Stimulated activated CD4-positive, alpha-beta T cell treated with anti-CD3 and anti-CD28 coated beads, Interleukin-1b, Interleukin-23, amount 100 ng/mL, for 48 hours (primary cell): ENCODE measurements around the gene TMEM8B.
"Not testable (repeated sequence)": the region's sequence is repeated elsewhere in the genome, so short reads cannot be mapped to it uniquely, and the experiment has no call there.

Source experiments
- DNase-seq: peaks from one replicate; pipeline ENCODE4 v3.0.0-alpha.2; 2020

Gene TMEM8B

DNA sequence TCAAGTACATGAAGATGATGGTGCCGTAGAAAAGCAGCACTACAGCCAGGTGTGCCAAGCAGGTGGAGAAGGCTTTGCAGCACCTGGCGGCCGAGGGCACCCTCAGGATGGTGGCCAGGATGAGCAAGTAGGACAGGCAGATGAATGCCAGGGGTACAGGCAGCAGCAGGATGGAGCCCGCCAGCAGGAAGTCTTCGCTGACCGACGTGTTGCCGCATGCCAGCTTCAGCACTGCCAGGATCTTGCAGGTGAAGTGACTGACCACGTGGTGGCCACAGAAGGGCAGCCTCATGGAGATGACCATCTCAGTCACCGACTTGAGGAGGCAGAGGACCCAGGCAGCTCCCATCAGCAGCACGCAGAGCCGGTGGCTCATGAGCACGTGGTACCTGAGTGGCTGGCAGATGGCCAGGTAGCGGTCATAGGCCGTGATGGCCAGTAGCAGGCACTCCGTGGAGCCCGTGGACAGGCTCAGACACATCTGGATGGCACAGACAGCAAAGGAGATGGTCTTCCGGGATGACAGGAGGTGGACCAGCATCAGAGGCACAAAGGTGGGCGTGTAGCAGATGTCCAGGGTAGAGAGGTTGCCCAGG is 40.7 kb downstream of the TMEM8B start:
- no peak for DNase-seq

DNA sequence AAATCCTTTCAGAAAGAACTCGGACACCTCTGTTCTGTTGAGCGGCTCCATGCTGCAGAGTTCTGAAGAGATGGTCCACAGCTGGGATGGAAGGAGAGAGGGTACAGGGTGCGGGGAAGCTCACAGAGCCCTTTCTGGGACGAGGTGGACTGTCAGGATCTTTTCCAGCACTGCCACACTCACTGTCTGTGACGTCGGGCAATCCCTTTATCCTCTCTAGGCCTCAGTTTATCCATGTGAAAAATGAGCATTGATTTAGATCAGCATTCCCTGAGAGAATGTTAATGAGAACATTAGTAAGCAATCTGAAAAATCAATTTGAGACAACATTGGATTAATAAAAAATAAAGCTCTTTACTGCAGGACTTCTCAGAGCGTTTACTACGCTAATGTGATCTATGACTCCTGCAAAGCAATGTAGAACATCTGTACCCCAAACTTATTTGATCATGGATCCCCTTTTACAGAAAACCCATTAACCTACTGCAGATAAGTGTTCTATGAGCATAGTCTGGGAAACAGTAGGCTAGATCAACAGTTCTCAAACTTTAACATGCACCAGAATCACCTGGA is 41.4 kb downstream of the TMEM8B start, which contains the start of gene OR13J1:
OR13J1 (minus strand) TSS at position 51 of the 573 bp plus-strand sequence; CDS start at position 51, 0 bp downstream.
- no peak for DNase-seq

DNA sequence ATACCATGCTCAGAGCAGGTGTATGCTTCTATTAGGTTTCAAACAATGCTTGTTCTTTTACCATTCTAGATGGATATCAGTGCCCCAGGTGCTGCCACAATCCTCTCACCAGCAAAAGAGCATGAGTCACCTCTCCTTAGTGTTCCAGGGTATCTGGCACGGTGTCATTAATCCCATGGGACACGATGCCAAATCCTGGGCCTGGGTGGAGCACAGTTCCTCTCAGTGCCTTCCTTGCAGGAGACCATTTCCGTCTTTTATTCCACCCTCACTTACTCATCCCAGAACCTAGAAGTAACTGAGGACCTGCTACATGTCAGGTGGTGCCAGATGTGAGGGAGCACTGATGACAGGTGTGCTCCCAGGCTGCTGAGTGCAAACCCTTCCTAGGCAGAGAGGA is 42.5 kb downstream of the TMEM8B start:
- DNase-seq = no peak

GRCh38 chr9:35872505-35872904 is 43.5 kb downstream of the TMEM8B start:
- no peak for DNase-seq

GRCh38 chr9:35882263-35882848 is 53.3 kb downstream of the TMEM8B start:
- DNase-seq = peak; percentile 74

GRCh38 chr9:35882996-35883395 is 54.0 kb downstream of the TMEM8B start:
- DNase-seq = no peak

GRCh38 chr9:35884908-35885307 is 55.9 kb downstream of the TMEM8B start:
- DNase-seq = not testable (repeated sequence)

- DNase-seq = no peak
Measured at GRCh38 chr9:35891646-35892045, 62.6 kb downstream of the TMEM8B start.

GRCh38 chr9:35892051-35892450 is 63.0 kb downstream of the TMEM8B start:
- DNase-seq = no peak

DNA sequence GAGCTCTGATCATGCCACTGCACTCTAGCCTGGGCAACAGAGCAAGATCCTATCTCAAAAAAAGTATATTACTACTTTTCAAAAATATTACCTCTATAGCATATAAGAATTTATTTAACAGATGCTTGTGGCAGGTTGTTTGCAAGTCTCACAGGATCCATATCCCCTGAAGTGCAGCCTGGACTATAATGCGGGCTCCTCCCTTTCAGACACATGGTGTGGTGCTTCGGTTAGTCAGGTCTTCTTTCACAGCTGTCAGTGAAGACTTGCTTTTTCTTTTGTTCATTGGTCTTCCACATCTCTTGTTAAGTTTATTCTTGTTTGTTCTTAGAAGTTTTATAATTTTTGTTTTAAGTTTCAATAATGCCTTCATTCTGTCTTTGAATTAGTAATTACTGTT is 67.5 kb downstream of the TMEM8B start:
- DNase-seq = no peak

DNA sequence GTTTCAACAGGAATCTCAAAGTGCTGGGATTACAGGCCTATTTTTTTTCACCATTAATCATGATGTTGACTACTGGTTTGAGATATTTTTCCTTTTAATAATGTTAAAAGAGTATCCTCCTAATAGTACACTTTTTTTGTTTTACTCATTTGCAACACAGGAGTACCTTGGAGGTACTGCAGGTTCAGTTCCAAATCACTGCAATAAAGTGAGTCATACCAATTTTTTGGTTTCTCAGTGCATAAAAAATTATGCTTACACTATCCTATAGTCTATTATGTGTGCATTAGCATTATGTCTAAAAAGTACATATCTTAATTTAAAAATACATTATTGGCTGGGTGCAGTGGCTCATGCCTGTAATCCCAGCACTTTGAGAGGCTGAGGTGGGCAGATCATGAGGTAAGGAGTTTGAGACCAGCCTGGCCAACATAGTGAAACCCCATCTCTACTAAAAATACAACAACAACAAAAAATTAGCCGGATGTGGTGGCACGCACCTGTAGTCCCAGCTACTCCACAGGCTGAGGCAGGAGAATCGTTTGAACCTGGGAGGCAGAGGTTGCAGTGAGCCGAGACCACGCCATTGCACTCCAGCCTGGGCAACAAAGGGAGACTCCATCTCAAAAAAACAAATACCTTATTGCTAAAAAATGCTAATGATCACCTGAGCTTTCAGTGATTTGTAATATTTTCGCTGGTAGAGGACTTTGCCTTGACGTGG is 68.5 kb downstream of the TMEM8B start:
- DNase-seq = not testable (repeated sequence)

DNA sequence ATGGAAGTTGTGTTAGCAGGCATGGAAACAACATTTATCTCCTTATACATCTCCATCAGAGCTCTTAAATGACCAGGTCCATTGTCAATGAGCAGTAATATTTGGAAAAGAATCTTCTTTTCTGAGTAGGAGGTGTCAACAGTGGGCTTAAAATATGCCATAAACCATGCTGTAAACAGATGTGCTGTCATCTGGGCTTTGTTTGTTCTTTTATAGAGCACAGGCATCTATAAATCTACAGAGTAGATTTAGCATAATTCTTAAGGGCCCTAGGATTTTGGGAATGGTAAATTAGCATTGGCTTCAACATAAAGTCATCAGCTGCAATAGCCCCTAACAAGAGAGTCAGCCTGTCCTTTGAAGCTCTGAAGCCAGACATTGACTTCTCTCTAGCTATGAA is 69.3 kb downstream of the TMEM8B start:
- DNase-seq = no peak

GRCh38 chr9:35899021-35899420 is 70.0 kb downstream of the TMEM8B start:
- DNase-seq = no peak

DNA sequence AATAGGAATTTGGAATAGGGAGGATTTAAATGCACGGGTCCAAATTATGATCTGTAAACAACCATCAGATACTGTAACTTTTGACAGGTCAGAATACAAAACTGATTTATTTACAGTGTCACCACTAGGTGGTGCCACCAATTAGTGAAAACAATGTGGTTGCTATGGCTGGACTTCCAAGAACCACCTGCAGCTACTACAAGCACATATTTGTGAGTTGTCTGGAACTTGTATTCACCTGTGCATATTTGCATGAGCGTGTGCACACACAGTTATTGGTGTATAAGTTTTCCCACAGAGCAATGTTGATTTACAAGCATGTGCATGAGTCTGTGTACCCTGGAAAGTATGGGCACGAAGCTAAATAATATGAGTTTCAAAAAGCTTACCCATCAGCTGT is 74.0 kb downstream of the TMEM8B start:
- peak; percentile 22 for DNase-seq

- no peak for DNase-seq
Measured at GRCh38 chr9:35904338-35904737, 75.3 kb downstream of the TMEM8B start.

DNA sequence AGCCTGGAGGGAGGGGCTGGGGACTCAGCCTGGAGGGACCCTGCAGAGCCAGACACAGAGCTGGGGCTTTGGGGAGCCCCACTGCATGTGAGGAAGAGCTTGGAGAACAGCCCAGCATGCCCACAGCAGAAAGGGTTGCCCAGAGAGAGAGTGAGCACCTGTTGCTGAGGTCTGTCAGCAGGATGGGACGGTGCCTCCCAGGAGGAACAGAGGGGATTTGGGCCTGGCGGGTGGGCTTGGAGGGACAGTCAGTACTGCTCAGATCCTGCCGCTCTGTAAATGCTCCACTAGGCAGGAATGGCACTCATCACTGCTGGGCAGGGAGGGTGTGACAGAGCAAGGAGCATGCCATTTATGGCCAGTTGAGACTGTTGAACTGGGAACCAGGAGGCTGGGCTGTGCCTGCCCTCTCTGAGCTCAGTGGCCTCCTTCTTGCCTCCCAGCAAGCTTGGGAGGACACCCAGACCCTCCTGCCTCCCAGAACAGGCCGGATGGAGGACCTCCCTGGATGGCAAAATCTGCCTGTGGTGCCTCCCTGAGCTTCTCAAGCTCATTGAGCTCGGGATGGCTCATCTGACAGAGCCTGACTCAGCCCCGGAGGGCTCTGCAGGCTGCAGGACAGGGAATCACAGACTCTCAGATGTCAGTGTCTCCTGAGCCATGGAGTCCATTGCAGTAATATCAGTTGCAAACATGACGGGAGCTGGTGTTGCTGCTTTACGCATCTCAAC is 76.2 kb downstream of the TMEM8B start:
- no peak for DNase-seq

DNA sequence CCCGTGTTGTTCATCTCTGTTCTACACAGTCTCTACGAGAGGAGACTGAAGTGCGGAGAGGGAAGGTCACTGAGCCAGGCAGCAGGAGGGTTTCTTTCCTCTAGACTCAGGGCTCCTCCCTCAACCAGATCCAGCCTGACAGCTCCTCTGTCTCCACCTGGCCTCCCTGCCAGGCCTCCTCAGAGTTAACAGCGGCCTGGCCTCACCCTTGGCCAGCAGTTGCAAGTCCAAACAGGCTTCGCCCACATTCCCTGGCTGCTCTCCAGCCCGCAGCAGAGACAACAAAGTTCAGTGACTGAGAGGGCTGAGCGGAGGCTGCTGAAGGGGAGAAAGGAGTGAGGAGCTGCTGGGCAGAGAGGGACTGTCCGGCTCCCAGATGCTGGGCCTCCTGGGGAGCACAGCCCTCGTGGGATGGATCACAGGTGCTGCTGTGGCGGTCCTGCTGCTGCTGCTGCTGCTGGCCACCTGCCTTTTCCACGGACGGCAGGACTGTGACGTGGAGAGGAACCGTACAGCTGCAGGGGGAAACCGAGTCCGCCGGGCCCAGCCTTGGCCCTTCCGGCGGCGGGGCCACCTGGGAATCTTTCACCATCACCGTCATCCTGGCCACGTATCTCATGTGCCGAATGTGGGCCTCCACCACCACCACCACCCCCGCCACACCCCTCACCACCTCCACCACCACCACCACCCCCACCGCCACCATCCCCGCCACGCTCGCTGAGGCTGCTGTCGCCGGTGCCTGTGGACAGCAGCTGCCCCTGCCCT is 77.1 kb downstream of the TMEM8B start, which contains the start of gene HRCT1:
HRCT1 (plus strand) TSS at position 291 of the 768 bp plus-strand sequence; CDS start at position 377, 86 bp downstream.
- no peak for DNase-seq

- no peak for DNase-seq
Measured at GRCh38 chr9:35906923-35907699, 78.1 kb downstream of the TMEM8B start.

DNA sequence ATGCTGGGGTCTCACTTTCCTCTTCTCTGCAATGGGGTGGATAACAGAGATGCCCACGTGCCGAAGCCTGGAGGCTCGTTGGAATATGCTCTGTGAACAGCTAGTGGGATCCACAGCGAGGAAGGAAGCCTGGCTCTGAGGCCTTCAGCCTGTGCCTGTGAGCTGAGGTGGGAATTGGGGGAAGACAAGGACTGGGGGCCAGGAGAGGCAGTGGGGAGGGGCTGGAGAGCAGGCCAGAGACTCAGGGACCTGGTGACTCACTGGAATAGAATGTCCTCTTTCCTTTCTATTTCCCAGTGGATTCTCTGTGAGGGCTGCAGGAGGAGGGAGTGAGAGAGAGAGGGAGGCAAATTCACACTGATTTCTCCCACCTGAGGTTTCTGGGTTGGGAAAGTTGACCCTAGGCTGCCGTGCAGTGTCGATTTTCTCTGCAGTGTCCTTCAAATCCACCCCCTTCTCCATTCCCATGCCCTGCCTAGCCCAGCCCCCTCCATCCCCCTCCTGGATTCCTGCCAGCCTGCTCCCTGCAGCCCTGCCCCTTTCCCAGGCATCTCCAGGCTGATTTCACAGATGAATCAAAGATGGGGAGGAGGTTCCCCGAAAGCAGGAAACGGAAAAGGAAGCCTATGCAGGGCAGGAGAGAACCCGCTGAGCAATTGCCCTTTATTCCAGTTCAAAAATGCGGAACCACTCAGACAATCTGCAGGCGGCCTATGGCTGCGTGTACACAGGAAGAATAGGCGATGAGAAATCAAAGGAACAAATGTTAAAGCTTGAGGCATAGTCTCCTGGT is 78.9 kb downstream of the TMEM8B start:
- no peak for DNase-seq

DNA sequence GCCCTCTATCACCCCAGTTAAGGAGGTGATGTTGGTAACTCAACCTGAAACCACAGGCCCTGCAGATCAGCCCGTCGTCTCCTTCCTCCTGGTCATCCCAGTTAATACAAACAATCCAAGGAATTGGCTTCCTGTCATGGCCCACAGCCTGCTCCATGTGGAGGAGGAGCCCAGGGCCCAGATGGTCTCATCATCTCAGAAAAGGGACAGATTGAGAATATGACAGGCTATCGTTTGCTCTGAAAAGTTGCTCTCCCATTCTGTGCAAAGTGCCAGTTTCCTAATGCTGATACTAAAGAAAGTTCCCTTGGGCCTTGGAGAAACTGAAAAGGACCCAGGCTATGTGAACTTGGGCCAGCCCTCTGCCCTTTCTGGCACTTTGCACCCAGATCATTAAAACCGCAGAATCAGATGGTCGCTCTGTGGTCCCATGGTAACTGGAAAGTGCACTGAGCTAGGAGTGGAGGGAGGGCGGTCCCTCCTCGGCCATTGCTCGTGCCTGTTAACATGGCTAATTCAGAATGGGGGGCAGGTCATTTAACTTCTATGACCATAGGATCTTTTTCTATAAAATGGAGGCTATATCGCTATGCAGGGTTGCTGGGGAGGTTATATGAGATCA is 79.6 kb downstream of the TMEM8B start:
- no peak for DNase-seq
